Measurements from ENCODE around the gene HSD17B3.

DNA sequence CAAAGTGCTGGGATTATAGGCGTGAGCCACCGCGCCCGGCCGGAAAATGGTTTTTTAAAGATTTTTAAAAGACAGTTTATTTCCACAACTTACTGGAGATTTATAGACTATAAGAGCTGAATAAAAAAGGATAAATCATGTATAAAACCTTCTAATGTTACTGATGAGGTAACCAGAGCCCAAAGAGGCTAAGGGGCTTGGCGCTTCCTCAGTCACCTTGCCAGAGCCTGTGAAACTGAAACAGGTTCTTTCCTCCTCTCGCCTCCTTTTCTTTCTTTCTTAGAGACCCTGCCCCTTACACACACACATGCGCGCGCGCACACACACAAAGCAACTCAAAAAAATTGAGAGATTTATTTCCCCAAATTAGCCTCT lies 69.8 kb downstream of the HSD17B3 start:
- TF ChIP-seq, protein P1, sequence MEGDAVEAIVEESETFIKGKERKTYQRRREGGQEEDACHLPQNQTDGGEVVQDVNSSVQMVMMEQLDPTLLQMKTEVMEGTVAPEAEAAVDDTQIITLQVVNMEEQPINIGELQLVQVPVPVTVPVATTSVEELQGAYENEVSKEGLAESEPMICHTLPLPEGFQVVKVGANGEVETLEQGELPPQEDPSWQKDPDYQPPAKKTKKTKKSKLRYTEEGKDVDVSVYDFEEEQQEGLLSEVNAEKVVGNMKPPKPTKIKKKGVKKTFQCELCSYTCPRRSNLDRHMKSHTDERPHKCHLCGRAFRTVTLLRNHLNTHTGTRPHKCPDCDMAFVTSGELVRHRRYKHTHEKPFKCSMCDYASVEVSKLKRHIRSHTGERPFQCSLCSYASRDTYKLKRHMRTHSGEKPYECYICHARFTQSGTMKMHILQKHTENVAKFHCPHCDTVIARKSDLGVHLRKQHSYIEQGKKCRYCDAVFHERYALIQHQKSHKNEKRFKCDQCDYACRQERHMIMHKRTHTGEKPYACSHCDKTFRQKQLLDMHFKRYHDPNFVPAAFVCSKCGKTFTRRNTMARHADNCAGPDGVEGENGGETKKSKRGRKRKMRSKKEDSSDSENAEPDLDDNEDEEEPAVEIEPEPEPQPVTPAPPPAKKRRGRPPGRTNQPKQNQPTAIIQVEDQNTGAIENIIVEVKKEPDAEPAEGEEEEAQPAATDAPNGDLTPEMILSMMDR (conservative IDR thresholded peaks at IDR 0.05) = no peak
- no peak for TF ChIP-seq ZFX (IDR thresholded peaks at IDR 0.05)
